Ramos (cell line): ENCODE data around the gene NLGN2.

Experiments used
- in situ Hi-C: fragments of 300-500 bp; cut with MboI; formaldehyde crosslinking; loops from one replicate; pipeline ENCODE4 v1.14.3; 2022; ENCODE audit warnings: low sequenced_read_pairs; ENCODE audit not compliant: unreplicated experiment

The NLGN2 gene

DNA sequence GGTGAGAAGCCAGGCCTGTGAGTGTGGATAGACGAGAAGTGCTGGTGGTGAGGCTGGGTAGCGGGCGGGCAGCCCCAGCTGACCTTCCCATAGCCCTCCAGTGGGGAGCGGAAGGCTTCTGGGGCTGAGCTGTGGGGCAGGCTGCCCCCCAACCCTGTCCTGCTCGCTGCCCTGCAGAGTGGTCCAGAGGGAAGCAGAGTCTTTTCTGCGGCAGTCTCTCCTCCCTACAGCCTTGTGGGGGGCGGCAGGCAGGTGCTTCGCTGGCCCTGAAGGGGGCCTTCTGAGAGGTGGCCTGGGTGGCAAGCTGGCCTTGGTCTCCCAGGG, 3.7 kb downstream of the NLGN2 start:
- in situ Hi-C loops = no loop called here

- in situ Hi-C loops = no loop called here
Observed at GRCh38 chr17:7413346-7413985, 5.8 kb downstream of the NLGN2 start.

- in situ Hi-C loops = no loop called here
Observed at GRCh38 chr17:7414837-7415236, 7.2 kb downstream of the NLGN2 start.

DNA sequence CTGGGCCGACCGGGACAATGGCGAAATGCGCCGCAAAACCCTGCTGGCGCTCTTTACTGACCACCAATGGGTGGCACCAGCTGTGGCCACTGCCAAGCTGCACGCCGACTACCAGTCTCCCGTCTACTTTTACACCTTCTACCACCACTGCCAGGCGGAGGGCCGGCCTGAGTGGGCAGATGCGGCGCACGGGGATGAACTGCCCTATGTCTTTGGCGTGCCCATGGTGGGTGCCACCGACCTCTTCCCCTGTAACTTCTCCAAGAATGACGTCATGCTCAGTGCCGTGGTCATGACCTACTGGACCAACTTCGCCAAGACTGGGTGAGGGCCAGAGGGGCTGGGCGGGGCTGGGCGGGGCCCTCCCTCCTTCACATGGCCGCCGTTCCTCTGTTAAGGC, 8.1 kb downstream of the NLGN2 start:
- in situ Hi-C loops = no loop called here

GRCh38 chr17:7416323-7416722, 8.7 kb downstream of the NLGN2 start:
- in situ Hi-C loops = no loop called here

DNA sequence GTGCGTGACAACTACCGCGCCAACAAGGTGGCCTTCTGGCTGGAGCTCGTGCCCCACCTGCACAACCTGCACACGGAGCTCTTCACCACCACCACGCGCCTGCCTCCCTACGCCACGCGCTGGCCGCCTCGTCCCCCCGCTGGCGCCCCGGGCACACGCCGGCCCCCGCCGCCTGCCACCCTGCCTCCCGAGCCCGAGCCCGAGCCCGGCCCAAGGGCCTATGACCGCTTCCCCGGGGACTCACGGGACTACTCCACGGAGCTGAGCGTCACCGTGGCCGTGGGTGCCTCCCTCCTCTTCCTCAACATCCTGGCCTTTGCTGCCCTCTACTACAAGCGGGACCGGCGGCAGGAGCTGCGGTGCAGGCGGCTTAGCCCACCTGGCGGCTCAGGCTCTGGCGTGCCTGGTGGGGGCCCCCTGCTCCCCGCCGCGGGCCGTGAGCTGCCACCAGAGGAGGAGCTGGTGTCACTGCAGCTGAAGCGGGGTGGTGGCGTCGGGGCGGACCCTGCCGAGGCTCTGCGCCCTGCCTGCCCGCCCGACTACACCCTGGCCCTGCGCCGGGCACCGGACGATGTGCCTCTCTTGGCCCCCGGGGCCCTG, 9.5 kb downstream of the NLGN2 start:
- in situ Hi-C loops = no loop called here

DNA sequence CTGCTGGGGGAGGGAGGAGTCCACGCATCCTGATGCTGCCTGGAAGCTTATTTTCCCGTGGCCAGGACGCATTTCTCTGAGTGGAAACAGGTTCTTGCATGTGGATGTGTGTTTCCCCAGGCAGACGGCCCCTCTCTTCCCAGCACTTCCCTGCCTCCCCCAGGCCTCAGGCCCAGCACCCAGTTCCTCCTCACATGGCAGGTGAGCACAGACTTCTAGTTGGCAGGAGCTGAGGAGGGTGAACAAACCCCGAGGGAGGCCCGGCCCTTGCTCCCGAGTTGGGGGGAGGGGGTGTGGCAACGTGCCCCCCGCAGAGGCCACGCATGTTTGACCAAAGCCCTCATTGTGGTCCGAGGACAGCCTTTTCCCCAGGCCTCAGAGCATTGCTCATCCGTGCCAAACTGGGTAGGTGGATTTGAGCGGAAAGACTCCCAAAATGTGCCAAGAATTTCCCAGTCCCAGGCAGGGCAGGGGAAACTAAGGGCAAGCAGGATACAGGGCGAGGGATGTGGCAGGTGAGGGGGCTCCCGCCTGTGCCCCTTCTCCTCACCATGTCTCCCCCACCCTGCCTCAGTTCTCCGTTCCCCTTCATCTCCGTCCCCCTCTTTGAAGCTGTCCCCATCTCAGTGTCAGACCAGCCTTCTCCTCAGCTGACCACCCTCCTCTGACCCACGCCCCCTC, 11.0 kb downstream of the NLGN2 start:
- in situ Hi-C loops = no loop called here

GRCh38 chr17:7419819-7420610, 12.4 kb downstream of the NLGN2 start, which contains the start of gene SPEM1:
Gene SPEM1, plus strand, starts transcription at chr17:7420324. Its CDS starts 61 bp downstream, at chr17:7420385.
- in situ Hi-C loops = no loop called here

DNA sequence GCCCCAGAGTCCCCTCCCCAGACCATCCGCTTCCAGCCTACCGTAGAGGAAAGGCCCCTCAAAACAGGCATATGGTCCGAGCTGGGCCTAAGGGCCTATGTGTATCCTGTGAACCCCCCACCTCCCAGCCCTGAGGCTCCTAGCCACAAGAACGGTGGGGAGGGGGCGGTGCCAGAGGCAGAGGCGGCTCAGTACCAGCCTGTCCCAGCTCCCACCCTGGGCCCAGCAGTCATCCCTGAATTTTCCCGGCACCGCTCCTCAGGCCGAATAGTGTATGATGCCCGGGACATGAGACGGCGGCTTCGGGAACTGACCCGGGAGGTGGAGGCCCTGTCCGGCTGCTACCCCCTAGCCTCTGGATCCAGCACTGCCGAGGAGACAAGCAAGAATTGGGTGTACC, 13.5 kb downstream of the NLGN2 start:
- in situ Hi-C loops = no loop called here

- in situ Hi-C loops = no loop called here
Observed at GRCh38 chr17:7423679-7424078, 16.0 kb downstream of the NLGN2 start.

DNA sequence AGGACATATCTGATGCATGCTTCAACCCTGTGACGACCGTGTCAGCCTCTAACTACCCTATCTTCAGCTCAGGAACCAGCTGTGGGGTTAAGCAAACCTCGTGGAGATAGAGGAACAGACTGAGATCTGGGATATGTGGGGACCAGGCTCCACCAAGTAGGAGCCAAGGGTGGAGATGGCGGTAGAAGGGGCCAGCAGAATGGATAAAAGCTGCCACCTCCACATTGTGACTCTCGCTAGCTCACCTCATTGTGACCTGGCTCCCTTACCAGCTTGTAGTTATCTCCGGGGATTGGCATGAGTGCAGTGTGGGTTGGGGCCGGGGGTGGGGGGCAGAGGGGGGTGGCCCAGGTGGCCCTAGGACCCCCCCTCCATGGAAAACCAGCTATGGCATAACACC, 17.7 kb downstream of the NLGN2 start, which contains the start of gene SPEM2:
SPEM2 (plus strand) TSS at position 301 of the 400 bp plus-strand sequence; CDS start at position 374, 73 bp downstream.
- in situ Hi-C loops = no loop called here

DNA sequence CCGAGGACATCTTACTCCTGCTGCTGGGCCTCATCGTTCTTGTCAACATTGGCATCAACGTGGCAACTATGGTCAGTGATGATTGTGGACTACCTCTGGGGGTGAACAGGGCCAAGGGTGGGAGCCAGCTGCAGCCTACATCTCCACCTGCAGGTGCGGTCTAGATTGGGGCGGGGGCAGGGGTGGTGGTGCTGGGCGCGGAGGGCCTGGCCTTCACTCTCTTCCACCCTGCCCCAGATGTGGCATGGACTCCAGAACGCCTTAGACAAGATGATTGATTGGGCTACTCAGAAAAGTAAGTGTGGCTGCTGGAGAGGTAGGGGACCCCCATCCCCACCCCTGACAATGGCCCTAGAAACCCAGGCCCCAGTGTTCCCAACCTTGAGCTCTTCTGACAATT, 18.1 kb downstream of the NLGN2 start:
- in situ Hi-C loops = no loop called here

GRCh38 chr17:7426203-7426863, 18.7 kb downstream of the NLGN2 start:
- in situ Hi-C loops = no loop called here

GRCh38 chr17:7426896-7427489, 19.3 kb downstream of the NLGN2 start:
- in situ Hi-C loops = no loop called here

GRCh38 chr17:7427549-7427948, 19.9 kb downstream of the NLGN2 start:
- in situ Hi-C loops = no loop called here

GRCh38 chr17:7428557-7428956, 20.9 kb downstream of the NLGN2 start, which contains the start of gene SPEM3:
Gene SPEM3, plus strand, starts transcription at chr17:7428857. Its CDS starts 46 bp downstream, at chr17:7428903.
- in situ Hi-C loops = no loop called here

- in situ Hi-C loops = no loop called here
Observed at GRCh38 chr17:7429722-7430121, 22.1 kb downstream of the NLGN2 start.

DNA sequence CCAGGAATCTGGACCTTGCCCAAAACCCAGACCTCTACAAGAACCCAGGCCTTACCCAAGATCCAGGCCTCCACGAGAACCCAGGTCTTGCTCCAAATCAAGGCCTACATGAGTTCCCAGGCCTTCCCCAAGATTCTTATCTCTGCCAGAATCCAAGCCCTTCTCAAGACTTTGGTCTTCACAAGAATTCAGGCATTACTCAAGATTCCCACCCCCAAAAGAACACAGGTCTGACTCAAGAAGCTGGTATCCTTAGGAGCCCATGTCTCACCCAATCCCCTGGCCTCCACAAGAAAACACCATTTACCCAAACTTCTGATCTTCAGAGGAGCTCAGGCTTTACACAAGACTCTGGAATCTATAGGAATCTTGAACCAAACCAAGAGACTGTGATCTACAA, 23.6 kb downstream of the NLGN2 start:
- in situ Hi-C loops = no loop called here

DNA sequence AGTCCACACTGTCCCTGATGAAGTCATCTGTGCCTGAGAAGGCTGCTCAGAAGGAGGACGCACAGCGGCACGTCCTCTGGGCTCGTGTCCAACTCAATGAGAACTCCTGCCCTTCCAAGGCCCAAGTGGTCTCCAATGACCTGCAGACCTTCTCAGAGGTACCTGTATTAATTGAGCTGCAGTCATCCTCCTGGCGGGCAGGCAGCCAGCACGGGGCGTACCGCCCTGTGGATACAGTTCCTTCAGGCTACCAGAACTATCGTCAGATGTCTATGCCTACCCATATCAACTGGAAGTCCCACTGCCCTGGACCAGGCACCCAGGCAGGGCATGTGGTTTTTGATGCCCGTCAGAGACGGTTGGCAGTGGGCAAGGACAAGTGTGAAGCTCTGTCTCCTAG, 24.7 kb downstream of the NLGN2 start:
- in situ Hi-C loops = no loop called here
